Left cardiac atrium (tissue), 4 donors: Measurements from ENCODE around the gene SLC5A5. TPM values are rescaled to one million over a fixed set of nuclear protein-coding genes. Genes with fewer than 3 reads are reported as not detected.

ENCODE experiments used
- ATAC-seq, 2 donors: fragments of 200-7000 bp; cut with Tn5 transposase; one replicate each; pipeline ENCODE4 v1.9.1; 2020; ENCODE audit warnings: mild to moderate bottlenecking in 2 of 2, moderate library complexity in 2 of 2
- DNase-seq: peaks from one replicate; pipeline ENCODE4 v3.0.0-alpha.2; 2020
- intact Hi-C, 2 donors: fragments of 100-400 bp; cut with DNase I; formaldehyde crosslinking; loops; one replicate each; pipeline versions ENCODE4 v1.14.1 to v1.15.1; 2022 to 2023
- total RNA-seq, 2 donors: library from RNA; stranded (reverse); fragmentation: NEBNext Ultra II Directional; extraction: Animal tissue kit (Norgen Biotek cat#: 25700); gene quantifications; one replicate each; pipeline ENCODE4 v1.2.1, GENCODE V29; 2021
- donor health status: DM: no; HTN: yes; CAD: no.
- donor health status: DM: no; HTN: yes; CAD: no; lungs with severe emphysema.
- donor health status: DM: yes; HTN: yes; CAD: no.
- donor health status: Dilated cardiomyopathy.

SLC5A5 gene
- total RNA-seq, 2 donors from 2014 or later, result not detected

GRCh38 chr19:17938092-17938845 is 66.5 kb downstream of the SLC5A5 start:
- ATAC-seq (peak; percentile 81 to 89), DNase-seq (peak; percentile 81)
- intact Hi-C loops, result loop anchor here (1.0 to 5.0 kb wide), 2 partner anchors 59 kb away; no protein-coding TSS in a partner anchor

- DNase-seq, result no peak
- intact Hi-C loops, result loop anchor here in 1 of 2 donors (10.0 kb wide), 1 partner anchor 113 kb away; no protein-coding TSS in a partner anchor
- ATAC-seq, result no peak
Measured at GRCh38 chr19:17942181-17942580, 70.4 kb downstream of the SLC5A5 start.

DNA sequence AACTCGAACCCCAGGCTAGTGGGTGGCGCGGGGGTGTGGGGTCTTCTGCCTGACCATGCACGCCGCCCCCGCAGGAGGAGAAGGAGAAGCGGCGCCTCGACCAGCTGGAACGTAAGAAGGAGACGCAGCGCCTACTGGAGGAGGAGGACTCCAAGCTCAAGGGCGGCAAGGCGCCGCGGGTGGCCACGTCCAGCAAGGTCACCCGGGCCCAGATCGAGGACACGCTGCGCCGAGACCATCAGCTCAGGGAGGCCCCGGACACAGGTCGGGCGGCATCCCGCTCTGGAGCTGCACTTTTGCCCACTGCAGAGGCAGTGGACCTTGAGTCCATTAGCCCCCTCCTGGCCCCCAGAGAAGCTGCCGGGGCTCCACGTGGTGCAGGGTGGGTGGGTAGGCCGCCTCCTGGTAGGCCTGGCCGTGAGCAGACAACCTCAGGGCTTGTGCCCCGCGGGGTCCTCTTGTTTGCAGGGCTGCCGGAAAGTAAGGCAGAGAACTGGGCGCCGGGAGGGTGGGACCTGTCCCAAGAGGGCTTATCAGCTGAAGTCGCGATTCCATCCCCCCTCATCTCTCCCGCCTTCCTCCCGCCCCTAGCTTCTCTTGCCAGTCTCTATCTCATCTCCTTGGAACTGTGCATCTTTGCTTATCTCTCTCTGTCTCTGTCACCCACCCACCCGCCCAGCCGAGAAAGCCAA is 71.0 kb downstream of the SLC5A5 start:
- ATAC-seq, result no peak
- intact Hi-C loops, result loop anchor here in 1 of 2 donors (10.0 kb wide), 1 partner anchor 112 kb away; no protein-coding TSS in a partner anchor
- DNase-seq, result no peak

DNA sequence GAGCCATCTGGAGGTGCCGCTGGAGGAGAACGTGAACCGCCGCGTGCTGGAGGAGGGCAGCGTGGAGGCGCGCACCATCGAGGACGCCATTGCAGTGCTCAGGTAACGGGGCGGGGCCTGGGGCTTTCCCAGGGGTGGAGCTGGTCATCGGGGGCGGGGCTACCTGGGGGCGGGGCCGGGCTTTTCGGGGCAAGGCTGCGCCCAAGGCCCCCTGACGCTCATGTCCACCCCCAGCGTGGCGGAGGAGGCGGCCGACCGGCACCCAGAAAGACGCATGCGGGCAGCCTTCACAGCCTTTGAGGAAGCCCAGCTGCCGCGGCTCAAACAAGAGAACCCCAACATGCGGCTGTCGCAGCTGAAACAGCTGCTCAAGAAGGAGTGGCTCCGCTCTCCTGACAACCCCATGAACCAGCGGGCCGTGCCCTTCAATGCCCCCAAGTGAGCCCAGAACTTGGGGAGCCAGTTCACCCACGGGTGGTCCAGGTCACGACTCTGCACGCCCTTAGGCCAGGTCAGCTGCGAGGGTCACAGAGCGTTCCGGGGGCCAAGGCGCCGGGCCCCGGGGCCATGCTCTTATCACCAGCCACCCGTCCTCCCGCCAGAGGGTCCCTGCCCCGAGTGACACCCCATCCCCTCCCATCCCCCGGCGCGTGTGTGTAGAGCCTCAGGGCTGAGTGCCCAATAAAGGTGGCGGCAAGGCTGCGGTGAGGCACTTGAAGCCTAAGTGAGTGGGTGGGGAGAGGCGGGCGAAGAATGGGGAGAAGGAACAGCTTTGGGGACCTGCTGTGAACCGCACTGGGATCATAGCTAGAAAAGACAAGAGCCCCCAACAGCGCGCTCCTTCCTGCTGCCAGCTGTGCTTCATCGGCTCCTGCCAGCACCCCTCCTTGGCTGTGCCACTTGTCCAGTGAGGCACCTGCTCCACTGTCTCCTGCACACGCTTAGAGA is 71.8 kb downstream of the SLC5A5 start:
- ATAC-seq (no peak), DNase-seq (no peak)
- intact Hi-C loops, result loop anchor here in 1 of 2 donors (10.0 kb wide), 1 partner anchor 111 kb away; no protein-coding TSS in a partner anchor

DNA sequence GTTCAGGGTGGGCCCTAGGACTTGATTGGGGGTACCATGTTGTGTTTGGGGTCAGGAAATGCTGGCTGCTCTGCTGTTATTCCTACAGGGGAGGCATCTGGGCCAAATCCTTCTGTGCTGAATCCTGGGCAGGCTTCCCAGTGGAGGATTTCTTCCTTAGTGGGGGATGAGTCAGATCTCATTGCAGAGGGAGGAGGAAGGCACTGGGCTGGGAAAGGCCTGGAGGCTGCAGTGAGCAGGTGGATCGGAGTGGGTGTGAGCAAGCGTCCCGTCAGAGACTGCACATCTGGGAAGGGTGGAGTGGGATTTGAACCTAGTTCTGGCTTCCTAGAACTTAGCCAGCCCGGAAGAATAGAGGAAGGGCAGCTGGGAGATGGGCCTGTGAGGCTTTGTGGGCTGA is 72.6 kb downstream of the SLC5A5 start:
- DNase-seq, result peak; percentile 32
- intact Hi-C loops, result loop anchor here in 1 of 2 donors (10.0 kb wide), 1 partner anchor 110 kb away; no protein-coding TSS in a partner anchor
- peak in 1 of 2 donors; percentile 65 for ATAC-seq

Other genes with a start within 250 kb of the SLC5A5 start
- under 1 TPM; 0.03 to 0.16 TPM for gene UNC13A, start 183.6 kb upstream of the SLC5A5 start, total RNA-seq
- gene MAP1S, start 152.5 kb upstream of the SLC5A5 start, total RNA-seq, result 10 to 100 TPM; 33.6 to 40.8 TPM
- gene FCHO1, start 120.5 kb upstream of the SLC5A5 start, total RNA-seq, result 1 to 10 TPM; 1.5 to 1.8 TPM
- under 1 TPM in 1 of 2 donors, not detected in 1; 0.18 TPM for gene B3GNT3, start 76.8 kb upstream of the SLC5A5 start, total RNA-seq
- not detected for gene INSL3, start 50.4 kb upstream of the SLC5A5 start, total RNA-seq
- gene JAK3, start 24.0 kb upstream of the SLC5A5 start, total RNA-seq, result 1 to 10 TPM; 4.2 to 7.0 TPM
- gene RPL18A, start 12.0 kb upstream of the SLC5A5 start, total RNA-seq, result 1,000 to 10,000 TPM; 1,009 to 1,051 TPM
- 10 to 100 TPM; 74.5 to 86.8 TPM for gene CCDC124, start 61.1 kb downstream of the SLC5A5 start, total RNA-seq
- 1 to 10 TPM; 1.7 to 1.8 TPM for gene KCNN1, start 95.2 kb downstream of the SLC5A5 start, total RNA-seq
- gene ARRDC2, start 136.2 kb downstream of the SLC5A5 start, total RNA-seq, result 10 to 100 TPM; 14.8 to 21.6 TPM
- gene IL12RB1, start 215.0 kb downstream of the SLC5A5 start, total RNA-seq, result 1 to 10 TPM; 1.2 to 1.6 TPM
- 1 to 10 TPM; 5.5 to 7.9 TPM for gene MAST3, start 225.8 kb downstream of the SLC5A5 start, total RNA-seq